Thoracic aorta (tissue), 2 donors: ENCODE results near the gene GNAZ. TPM values are rescaled to one million over a fixed set of nuclear protein-coding genes. Genes with fewer than 3 reads are reported as not detected.

Experiments
- ATAC-seq: fragments of 150-250 bp; one replicate; pipeline ENCODE4 v1.8.0; 2017; ENCODE audit warnings: low read depth; ENCODE audit not compliant: insufficient number of reproducible peaks, low FRiP score
- DNase-seq: peaks from one replicate; pipeline ENCODE4 v3.0.0-alpha.2; 2020; ENCODE audit warnings: low spot score
- H3K27ac ChIP-seq, 2 donors: fragments of 200-600 bp; sonication (generic); 1 replicate in 1 of 2; 2 replicates in 1 of 2; pipeline ENCODE4 v1.5.1; 2016; ENCODE audit warnings: mild to moderate bottlenecking in 2 of 2, moderate library complexity in 2 of 2
- H3K27me3 ChIP-seq: fragments of 200-600 bp; sonication (generic); replicated peaks from 2 replicates; pipeline ENCODE4 v1.6.0; 2016; ENCODE audit warnings: mild to moderate bottlenecking; ENCODE audit not compliant: insufficient read depth
- H3K36me3 ChIP-seq: fragments of 200-600 bp; sonication (generic); one replicate; pipeline ENCODE4 v1.5.1; 2016
- H3K4me1 ChIP-seq, 2 donors: fragments of 200-600 bp; sonication (generic); 1 replicate in 1 of 2; 2 replicates in 1 of 2; pipeline versions ENCODE4 v1.5.1 to v1.6.0; 2016; ENCODE audit warnings: low read depth in 2 of 2, mild to moderate bottlenecking in 1 of 2; ENCODE audit not compliant: control insufficient read depth in 1 of 2
- H3K4me3 ChIP-seq: fragments of 200-600 bp; sonication (generic); 2 replicates; pipeline ENCODE4 v1.5.1; 2016; ENCODE audit warnings: mild to moderate bottlenecking
- H3K9me3 ChIP-seq: fragments of 200-600 bp; sonication (generic); 2 replicates; pipeline ENCODE4 v1.5.1; 2016
- CTCF ChIP-seq: fragments of 200-600 bp; sonication (generic); IDR thresholded peaks from one replicate; pipeline ENCODE4 v1.5.1; 2019; ENCODE audit warnings: antibody characterized with exemption
- total RNA-seq, 2 donors: library from RNA; depleted of rRNA; stranded (reverse); fragments of >200 nt; gene quantifications; one replicate each; pipeline versions ENCODE4 v1.1.0 to v1.2.3, GENCODE V29; 2016

Gene GNAZ
- total RNA-seq, 2 donors from 2014 or later, result 3.9 to 5.4 TPM

- no peak for TF ChIP-seq CTCF
- H3K9me3 ChIP-seq, result no peaks in the 10 kb centered on the region
- no peak for ATAC-seq
- H3K27ac ChIP-seq, result no peak overlapping the region
- H3K27me3 ChIP-seq, result no peaks in the 10 kb centered on the region
- no peaks in the 10 kb centered on the region for H3K36me3 ChIP-seq
- no peaks in the 10 kb centered on the region for H3K4me1 ChIP-seq
- no peak overlapping the region for H3K4me3 ChIP-seq
- no peak for DNase-seq
Measured at GRCh38 chr22:23038334-23038642, 32.0 kb upstream of the GNAZ start.

DNA sequence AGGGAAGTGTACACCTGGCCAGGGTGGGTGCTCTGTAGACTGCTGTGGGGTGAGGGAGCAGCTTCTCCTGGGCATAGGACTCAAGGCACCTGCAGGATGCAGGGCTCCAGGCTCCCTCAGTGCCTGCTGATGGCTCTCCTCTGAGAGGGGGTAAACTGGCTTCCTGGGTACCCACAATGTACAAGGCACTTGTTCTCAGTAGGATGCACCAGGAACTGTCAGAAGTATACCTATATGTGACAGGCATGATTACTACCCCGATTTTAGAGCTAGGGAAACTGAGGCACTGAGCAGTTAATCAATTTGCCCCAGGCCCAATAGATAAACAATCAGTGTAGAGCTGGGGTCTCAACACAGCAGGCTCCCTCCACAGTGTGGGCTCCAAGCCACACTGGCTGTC is 31.4 kb upstream of the GNAZ start:
- H3K4me1 ChIP-seq, result no peaks in the 10 kb centered on the region
- no peaks in the 10 kb centered on the region for H3K9me3 ChIP-seq
- no peak overlapping the region for H3K27ac ChIP-seq
- TF ChIP-seq CTCF, result no peak
- no peak for DNase-seq
- no peaks in the 10 kb centered on the region for H3K27me3 ChIP-seq
- H3K36me3 ChIP-seq, result no peaks in the 10 kb centered on the region
- no peak overlapping the region for H3K4me3 ChIP-seq
- ATAC-seq, result no peak

GRCh38 chr22:23042179-23042578 is 28.1 kb upstream of the GNAZ start:
- Histone ChIP-seq H3K9me3 (no peaks in the 10 kb centered on the region), H3K36me3 (no peaks in the 10 kb centered on the region), H3K27ac (no peak overlapping the region), H3K4me3 (no peak overlapping the region), H3K4me1 (no peaks in the 10 kb centered on the region), H3K27me3 (no peaks in the 10 kb centered on the region)
- no peak for TF ChIP-seq CTCF
- ATAC-seq, result no peak
- DNase-seq, result no peak

DNA sequence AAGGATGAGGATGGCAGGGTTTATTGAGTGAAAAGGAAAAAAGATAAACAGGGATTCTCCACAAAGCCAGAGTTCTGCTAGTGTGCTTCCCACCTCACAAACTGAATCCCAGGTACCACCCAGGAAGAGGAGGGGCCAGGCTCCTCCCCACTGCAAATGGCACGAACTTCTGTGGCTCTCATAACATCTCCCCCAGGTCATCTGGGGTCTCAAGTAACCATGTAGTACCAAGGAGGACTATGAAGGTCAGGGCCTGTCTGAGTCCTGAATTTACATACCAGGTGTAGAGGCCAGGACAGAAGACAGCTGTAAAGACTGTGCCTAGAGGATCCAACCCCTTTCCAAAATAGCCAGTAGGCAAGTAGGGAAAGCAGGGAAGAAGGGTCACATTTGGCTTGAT is 25.7 kb upstream of the GNAZ start:
- no peak for TF ChIP-seq CTCF
- Histone ChIP-seq H3K4me3 (no peak overlapping the region), H3K36me3 (no peaks in the 10 kb centered on the region), H3K4me1 (no peaks in the 10 kb centered on the region), H3K9me3 (no peaks in the 10 kb centered on the region), H3K27me3 (no peaks in the 10 kb centered on the region), H3K27ac (no peak overlapping the region)
- no peak for DNase-seq
- ATAC-seq, result no peak

GRCh38 chr22:23045461-23045860 is 24.9 kb upstream of the GNAZ start:
- Histone ChIP-seq H3K4me1 (no peaks in the 10 kb centered on the region), H3K27ac (no peak overlapping the region), H3K4me3 (no peak overlapping the region), H3K9me3 (no peaks in the 10 kb centered on the region), H3K36me3 (no peaks in the 10 kb centered on the region), H3K27me3 (no peaks in the 10 kb centered on the region)
- no peak for DNase-seq
- no peak for TF ChIP-seq CTCF
- ATAC-seq, result no peak
